Caki2 (cell line): ENCODE measurements around the gene SUPT7L. TPM values are rescaled to one million over a fixed set of nuclear protein-coding genes. Genes with fewer than 3 reads are reported as not detected.

Source experiments
- DNase-seq: peaks from one replicate; pipeline ENCODE4 v3.0.0-alpha.2; 2015; ENCODE audit warnings: low read depth
- in situ Hi-C: cut with HindIII; loops from 2 replicates; pipeline ENCODE4 v1.10.0; 2016; ENCODE audit warnings: low sequenced_read_pairs, low pct_unique_long_range_greater_than_20kb, mixed read lengths
- total RNA-seq: library from RNA; depleted of rRNA; stranded (reverse); fragments of >200 nt; shearing (Covaris generic); gene quantifications from 2 replicates; pipeline ENCODE4 v1.2.3, GENCODE V29; 2014; ENCODE audit warnings: low replicate concordance; rRNA removed

The SUPT7L gene
- total RNA-seq, 1 experiment from 2014 or later = 17.3 TPM

DNA sequence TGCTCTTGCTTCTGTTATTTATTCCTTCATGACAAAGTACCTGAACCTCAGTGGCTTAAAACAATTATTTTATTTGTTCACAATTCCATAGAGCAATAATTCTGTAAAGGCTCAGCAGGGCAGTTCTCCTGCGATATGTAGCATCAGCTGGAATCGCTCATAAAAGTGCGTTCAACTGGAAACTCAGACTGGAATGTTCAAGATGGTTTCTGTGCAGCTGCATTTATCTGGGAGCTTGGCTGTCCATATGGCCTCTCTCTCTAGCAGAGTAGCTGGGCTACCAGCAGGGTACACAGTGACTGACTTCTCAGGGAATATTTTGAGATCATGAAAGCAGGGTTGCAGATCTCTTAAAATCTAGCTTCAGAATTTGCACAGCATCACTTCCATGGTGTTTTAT is 48.1 kb downstream of the SUPT7L start:
- in situ Hi-C loops = no loop called here
- DNase-seq = no peak

DNA sequence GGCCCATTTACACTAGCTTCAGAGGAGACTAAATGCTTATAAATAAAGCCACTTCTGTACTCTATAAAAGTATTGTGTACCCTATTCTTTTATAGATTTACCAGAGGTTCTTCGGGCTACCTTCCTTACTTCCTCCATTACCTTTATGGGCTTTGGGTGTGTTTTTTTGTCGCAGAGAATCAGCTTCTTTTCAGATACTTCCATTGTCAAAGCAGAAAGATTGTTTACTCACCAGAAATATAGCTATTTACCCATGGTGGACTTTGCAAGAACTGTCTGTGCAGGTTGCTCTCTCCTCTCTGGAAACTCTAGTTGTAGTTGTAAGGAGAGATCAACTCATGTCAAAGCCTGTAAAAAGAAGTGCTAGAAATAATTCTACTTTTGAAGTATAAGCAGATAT is 49.4 kb downstream of the SUPT7L start:
- in situ Hi-C loops = no loop called here
- no peak for DNase-seq

DNA sequence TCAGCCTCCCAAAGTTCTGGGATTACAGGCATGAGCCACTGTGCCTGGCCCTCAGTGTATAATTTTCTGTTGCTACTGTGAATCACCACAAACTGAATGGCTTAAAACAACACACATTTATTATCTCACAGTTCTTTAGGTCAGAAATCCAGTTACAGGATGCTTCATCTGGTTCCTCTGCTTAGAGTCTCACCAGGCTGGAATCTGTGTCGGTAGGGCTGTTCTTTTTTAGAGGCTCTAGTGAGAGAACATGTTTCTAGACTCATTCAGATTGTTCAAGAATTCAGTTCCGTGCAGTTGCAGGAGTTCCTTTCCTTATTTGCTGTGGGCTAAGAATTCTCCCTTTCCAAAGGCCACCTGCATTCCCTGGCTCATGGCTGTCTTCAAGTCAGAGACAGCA is 56.8 kb downstream of the SUPT7L start:
- in situ Hi-C loops = no loop called here
- no peak for DNase-seq

Other genes starting within 250 kb of the SUPT7L start
- gene NRBP1, start 235.0 kb downstream of the SUPT7L start, total RNA-seq = 146 and 150 TPM in 2 replicates
- gene KRTCAP3, start 221.2 kb downstream of the SUPT7L start, total RNA-seq = not detected in 2 replicates
- gene IFT172, start 173.9 kb downstream of the SUPT7L start, total RNA-seq = 8.6 and 13.9 TPM in 2 replicates
- gene FNDC4, start 168.4 kb downstream of the SUPT7L start, total RNA-seq = 9.0 and 11.4 TPM in 2 replicates
- 6.0 and 8.9 TPM in 2 replicates for gene GCKR, start 166.8 kb downstream of the SUPT7L start, total RNA-seq
- gene ZNF512, start 80.6 kb downstream of the SUPT7L start, total RNA-seq = 37.6 and 69.9 TPM in 2 replicates
- gene CCDC121, start 34.6 kb downstream of the SUPT7L start, total RNA-seq = 3.7 and 6.0 TPM in 2 replicates
- gene GPN1, start 34.6 kb downstream of the SUPT7L start, total RNA-seq = 47.2 and 58.4 TPM in 2 replicates
- 27.6 and 37.5 TPM in 2 replicates for gene SLC4A1AP, start 275 bp upstream of the SUPT7L start, total RNA-seq
- gene MRPL33, start 108.1 kb upstream of the SUPT7L start, total RNA-seq = 288 and 289 TPM in 2 replicates
- 4.4 and 12.5 TPM in 2 replicates for gene RBKS, start 226.8 kb upstream of the SUPT7L start, total RNA-seq
- 39.0 and 47.4 TPM in 2 replicates for gene BABAM2, start 227.1 kb upstream of the SUPT7L start, total RNA-seq